ENCODE data around the gene HS2ST1.

DNA sequence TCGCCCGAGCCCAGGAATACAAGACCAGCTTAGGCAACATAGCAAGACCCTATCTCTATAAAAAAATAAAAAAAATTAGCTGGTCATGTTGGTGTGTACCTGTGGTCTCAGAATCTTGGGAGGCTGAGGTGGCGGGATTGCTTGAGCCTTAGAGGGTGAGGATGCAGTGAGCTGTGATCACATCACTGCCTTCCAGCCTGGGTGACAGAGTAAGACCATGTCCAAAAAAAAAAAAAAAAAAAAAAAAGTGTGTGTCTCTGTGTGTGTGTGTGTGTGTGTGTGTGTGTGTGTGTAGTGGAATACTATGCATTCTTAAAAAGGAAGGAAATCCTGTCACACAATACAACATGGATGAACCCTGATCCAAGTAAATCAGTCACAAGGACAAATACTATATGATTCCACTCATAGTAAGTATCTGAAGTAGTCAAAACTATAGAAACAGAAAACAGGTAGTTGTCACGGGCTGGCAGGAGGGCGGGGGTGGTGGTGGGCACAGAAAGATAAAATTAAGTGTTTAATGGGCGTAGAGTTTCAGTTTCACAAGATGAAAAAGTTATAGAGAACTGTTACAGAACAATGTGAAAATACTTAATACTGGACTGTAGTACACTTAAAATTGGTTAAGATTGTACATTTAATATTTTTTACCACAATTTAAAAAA lies 48.3 kb upstream of the HS2ST1 start:
- TF ChIP-seq, protein P1, sequence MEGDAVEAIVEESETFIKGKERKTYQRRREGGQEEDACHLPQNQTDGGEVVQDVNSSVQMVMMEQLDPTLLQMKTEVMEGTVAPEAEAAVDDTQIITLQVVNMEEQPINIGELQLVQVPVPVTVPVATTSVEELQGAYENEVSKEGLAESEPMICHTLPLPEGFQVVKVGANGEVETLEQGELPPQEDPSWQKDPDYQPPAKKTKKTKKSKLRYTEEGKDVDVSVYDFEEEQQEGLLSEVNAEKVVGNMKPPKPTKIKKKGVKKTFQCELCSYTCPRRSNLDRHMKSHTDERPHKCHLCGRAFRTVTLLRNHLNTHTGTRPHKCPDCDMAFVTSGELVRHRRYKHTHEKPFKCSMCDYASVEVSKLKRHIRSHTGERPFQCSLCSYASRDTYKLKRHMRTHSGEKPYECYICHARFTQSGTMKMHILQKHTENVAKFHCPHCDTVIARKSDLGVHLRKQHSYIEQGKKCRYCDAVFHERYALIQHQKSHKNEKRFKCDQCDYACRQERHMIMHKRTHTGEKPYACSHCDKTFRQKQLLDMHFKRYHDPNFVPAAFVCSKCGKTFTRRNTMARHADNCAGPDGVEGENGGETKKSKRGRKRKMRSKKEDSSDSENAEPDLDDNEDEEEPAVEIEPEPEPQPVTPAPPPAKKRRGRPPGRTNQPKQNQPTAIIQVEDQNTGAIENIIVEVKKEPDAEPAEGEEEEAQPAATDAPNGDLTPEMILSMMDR (IDR thresholded peaks at IDR 0.05; ENCODE audit: low read depth, low read length, missing input control), result no peak
- TF ChIP-seq HNF4A (conservative IDR thresholded peaks at IDR 0.05), result no peak
- TF ChIP-seq REST (IDR thresholded peaks at IDR 0.05), result no peak
- TF ChIP-seq, protein P2, sequence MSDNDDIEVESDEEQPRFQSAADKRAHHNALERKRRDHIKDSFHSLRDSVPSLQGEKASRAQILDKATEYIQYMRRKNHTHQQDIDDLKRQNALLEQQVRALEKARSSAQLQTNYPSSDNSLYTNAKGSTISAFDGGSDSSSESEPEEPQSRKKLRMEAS (IDR thresholded peaks at IDR 0.05), result no peak
- no peak for TF ChIP-seq JUND (IDR thresholded peaks at IDR 0.05)
- no peak for TF ChIP-seq GABPA (IDR thresholded peaks at IDR 0.05 in 1 of 2, conservative IDR thresholded peaks at IDR 0.05 in 1 of 2)
- no peak for TF ChIP-seq FOXA1 (IDR thresholded peaks at IDR 0.05)
- no peak for TF ChIP-seq YY1 (IDR thresholded peaks at IDR 0.05)
- TF ChIP-seq EGR1 (IDR thresholded peaks at IDR 0.05; ENCODE audit: low read depth in 2 of 2), result no peak
- TF ChIP-seq SP1 (IDR thresholded peaks at IDR 0.05), result no peak
- no peak for TF ChIP-seq TAF1 (conservative IDR thresholded peaks at IDR 0.05)

Data from liver (tissue), 3 donors.